LNCaP clone FGC (cell line): ENCODE data around the gene CCRL2.

Experiments used
- DNase-seq: peaks from one replicate; pipeline ENCODE4 v3.0.0-alpha.2; 2011; ENCODE audit warnings: low read depth
- H3K4me3 ChIP-seq: 2 replicates; pipeline ENCODE4 v1.5.1; 2011; ENCODE audit warnings: mild to moderate bottlenecking, low read depth, low read length, control low read depth
- TF ChIP-seq, protein P1 (sequence below): IDR thresholded peaks from 2 replicates; pipeline ENCODE4 v1.5.1; 2012; ENCODE audit warnings: mild to moderate bottlenecking; ENCODE audit not compliant: control insufficient read depth, insufficient read depth; ENCODE audit errors: extremely low read depth

Gene CCRL2, protein sequence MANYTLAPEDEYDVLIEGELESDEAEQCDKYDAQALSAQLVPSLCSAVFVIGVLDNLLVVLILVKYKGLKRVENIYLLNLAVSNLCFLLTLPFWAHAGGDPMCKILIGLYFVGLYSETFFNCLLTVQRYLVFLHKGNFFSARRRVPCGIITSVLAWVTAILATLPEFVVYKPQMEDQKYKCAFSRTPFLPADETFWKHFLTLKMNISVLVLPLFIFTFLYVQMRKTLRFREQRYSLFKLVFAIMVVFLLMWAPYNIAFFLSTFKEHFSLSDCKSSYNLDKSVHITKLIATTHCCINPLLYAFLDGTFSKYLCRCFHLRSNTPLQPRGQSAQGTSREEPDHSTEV

DNA sequence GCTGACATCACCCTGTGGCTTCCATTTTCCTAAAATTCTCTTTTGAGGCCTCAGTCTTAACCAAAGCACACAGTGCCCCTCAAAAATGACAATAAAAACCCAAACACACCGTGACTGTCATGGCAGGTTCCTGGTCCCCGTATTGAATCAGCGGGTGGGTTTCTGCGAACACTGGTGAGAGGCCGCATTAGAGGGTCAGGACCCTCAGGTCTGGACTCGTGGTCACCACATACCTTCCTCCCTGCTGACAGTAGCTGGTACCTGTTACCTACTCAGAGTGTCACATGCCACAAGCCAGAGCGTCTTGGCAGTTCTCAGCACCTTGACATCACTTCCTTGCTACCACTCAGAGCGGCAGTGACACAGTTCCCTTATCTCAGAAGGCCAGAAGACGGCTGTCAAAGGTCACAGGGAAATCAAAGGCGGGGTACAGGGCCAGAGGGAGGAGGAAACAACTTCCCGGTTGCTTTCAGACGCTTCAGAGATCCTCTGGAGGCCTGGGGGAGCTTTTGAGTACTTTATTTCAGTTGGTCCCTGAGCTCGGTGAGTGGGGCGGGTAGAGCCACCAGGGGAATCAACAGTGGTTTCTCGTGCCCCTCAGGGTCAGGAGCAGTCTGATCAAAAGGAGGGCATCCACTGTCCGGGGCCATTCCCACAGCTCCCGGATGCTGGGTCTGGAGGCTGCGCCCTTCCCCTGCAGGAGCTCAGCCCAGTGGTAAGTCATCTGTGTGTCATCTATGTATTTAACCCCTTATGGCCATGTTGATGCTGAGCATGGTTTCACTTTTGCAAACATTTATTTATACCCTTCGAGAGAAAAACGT, at the start of gene CCRL2, which contains the start of gene CCR5AS:
CCRL2 (plus strand) TSS at position 472 of the 824 bp plus-strand sequence. CDS start 821 bp downstream, outside the sequence.
CCR5AS (minus strand) TSS at position 279 of the 824 bp plus-strand sequence.
- TF ChIP-seq, protein P1, sequence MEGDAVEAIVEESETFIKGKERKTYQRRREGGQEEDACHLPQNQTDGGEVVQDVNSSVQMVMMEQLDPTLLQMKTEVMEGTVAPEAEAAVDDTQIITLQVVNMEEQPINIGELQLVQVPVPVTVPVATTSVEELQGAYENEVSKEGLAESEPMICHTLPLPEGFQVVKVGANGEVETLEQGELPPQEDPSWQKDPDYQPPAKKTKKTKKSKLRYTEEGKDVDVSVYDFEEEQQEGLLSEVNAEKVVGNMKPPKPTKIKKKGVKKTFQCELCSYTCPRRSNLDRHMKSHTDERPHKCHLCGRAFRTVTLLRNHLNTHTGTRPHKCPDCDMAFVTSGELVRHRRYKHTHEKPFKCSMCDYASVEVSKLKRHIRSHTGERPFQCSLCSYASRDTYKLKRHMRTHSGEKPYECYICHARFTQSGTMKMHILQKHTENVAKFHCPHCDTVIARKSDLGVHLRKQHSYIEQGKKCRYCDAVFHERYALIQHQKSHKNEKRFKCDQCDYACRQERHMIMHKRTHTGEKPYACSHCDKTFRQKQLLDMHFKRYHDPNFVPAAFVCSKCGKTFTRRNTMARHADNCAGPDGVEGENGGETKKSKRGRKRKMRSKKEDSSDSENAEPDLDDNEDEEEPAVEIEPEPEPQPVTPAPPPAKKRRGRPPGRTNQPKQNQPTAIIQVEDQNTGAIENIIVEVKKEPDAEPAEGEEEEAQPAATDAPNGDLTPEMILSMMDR: no peak
- no peak within 1 kb of the TSS for H3K4me3 ChIP-seq
- no peak for DNase-seq

DNA sequence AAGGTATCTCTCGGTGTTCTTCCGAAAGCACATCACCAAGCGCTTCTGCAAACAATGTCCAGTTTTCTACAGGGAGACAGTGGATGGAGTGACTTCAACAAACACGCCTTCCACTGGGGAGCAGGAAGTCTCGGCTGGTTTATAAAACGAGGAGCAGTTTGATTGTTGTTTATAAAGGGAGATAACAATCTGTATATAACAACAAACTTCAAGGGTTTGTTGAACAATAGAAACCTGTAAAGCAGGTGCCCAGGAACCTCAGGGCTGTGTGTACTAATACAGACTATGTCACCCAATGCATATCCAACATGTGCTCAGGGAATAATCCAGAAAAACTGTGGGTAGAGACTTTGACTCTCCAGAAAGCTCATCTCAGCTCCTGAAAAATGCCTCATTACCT, 48.6 kb upstream of the CCRL2 start:
- no peak overlapping the region for H3K4me3 ChIP-seq
- peak; percentile 81 for DNase-seq
- TF ChIP-seq, protein P1: no peak

DNA sequence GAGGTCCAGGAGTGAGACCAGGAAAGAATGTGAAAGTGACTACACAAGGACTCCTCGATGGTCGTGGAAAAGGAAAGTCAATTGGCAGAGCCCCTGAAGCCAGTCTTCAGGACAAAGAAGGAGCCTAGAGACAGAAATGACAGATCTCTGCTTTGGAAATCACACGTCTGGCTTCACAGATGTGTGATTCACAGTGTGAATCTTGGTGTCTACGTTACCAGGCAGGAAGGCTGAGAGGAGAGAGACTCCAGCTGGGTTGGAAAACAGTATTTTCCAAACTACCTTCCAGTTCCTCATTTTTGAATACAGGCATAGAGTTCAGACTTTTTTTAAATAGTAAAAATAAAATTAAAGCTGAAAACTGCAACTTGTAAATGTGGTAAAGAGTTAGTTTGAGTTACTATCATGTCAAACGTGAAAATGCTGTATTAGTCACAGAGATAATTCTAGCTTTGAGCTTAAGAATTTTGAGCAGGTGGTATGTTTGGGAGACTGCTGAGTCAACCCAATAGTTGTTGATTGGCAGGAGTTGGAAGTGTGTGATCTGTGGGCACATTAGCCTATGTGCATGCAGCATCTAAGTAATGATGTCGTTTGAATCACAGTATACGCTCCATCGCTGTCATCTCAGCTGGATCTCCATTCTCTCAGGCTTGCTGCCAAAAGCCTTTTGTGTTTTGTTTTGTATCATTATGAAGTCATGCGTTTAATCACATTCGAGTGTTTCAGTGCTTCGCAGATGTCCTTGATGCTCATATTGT, 47.1 kb upstream of the CCRL2 start:
- no peak overlapping the region for H3K4me3 ChIP-seq
- TF ChIP-seq, protein P1: no peak
- no peak for DNase-seq

DNA sequence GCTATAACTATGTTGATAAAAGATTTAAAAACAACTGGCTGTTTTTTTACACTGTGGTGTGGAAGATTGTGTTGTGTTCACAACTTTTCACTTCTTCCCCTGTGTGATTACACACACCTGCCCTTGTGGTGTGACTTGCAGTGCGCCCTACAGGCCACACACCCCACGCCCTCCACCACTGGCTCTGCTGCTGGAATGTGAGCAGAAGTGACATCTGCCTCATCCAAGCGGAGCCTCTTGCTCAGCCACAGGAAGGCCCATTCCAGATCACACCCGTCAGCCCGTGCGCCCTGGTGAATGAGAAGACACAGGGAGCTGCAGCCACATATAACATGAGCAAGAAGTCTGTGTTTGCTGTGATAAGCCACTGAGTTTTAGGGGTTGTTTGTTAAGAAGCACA, 46.2 kb upstream of the CCRL2 start:
- no peak overlapping the region for H3K4me3 ChIP-seq
- TF ChIP-seq, protein P1: no peak
- no peak for DNase-seq

DNA sequence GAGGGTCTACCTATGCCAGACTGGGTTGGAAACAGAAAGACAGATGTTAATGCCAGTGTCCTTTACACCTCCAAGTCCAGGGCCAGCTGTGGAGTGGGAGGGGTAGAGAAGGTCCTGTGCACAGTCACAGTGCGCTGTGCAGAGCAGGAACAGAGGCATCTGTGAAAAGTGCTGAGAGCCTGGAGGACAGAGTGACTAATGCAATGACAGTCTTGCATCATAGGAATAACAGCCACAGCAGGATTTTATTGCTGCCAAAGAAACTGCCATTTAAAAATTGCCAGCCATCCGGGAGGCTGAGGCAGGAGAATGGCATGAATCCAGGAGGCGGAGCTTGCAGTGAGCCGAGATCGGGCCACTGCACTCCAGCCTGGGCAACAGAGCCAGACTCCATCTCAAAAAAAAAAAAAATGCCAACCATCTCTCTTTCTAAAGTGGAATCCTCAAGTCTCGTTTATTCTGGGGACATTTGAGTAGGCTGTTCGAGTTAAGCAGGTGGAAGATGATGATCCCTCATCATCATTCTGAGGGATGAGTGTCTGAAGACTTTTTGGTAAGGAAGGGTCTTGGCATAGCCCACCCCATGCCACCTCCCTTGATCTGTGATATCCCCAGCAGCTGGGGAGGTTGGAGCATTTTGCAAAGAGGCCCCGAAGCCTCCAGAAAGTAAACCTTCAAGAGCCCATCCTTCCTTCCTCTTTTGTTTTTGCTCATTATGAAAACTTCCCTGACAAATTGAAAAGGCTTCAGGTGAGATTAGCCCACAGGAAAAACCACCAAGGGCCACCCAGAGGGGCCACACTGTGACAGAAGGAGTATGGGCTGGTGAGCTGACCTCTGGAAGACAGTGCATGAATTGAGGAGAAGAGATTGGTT, 45.4 kb upstream of the CCRL2 start:
- no peak for DNase-seq
- TF ChIP-seq, protein P1: no peak
- H3K4me3 ChIP-seq: no peak overlapping the region

DNA sequence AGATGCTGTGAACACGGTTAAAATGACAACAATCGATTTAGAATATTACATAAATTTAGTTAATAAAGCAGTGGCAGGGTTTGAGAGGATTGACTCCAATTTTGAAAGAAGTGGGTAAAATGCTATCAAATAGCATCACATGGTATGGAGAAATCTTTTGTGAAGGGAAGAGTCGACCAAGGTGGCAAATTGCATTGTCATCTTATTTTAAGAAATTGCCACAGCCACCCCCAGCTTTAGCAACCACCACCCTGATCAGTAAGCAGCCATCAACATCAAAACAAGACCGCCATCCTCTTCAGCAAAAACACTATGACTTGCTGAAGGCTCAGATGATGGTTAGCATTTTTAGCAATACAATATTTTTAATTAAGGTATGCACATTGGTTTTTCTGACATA, 42.0 kb upstream of the CCRL2 start:
- no peak for DNase-seq
- TF ChIP-seq, protein P1: no peak

More for the DNA sequence above, 42.0 kb upstream of the CCRL2 start:
- H3K4me3 ChIP-seq: no peak overlapping the region
